Mucosa of rectum (tissue), 2 donors: ENCODE measurements around the gene NXNL1.
"Not testable (repeated sequence)": the region's sequence is repeated elsewhere in the genome, so short reads cannot be mapped to it uniquely, and the experiment has no call there.

Experiments
- H3K27ac ChIP-seq, 2 donors: one replicate each; pipeline ENCODE4 v1.7.0; 2013; ENCODE audit warnings: inconsistent platforms in 2 of 2, low read depth in 2 of 2, low read length in 2 of 2
- H3K27me3 ChIP-seq, 2 donors: one replicate each; pipeline ENCODE4 v1.7.0; 2013; ENCODE audit warnings: low read length in 2 of 2; ENCODE audit not compliant: control insufficient read depth in 2 of 2, insufficient read depth in 2 of 2
- H3K36me3 ChIP-seq, 2 donors: one replicate each; pipeline ENCODE4 v1.7.0; 2013; ENCODE audit warnings: low read length in 2 of 2; ENCODE audit not compliant: control insufficient read depth in 2 of 2, insufficient read depth in 2 of 2
- H3K4me1 ChIP-seq, 2 donors: one replicate each; pipeline ENCODE4 v1.7.0; 2013; ENCODE audit warnings: low read length in 2 of 2, mild to moderate bottlenecking in 1 of 2; ENCODE audit not compliant: control insufficient read depth in 2 of 2, insufficient read depth in 2 of 2
- H3K4me3 ChIP-seq, 2 donors: one replicate each; pipeline ENCODE4 v1.7.0; 2013; ENCODE audit warnings: low read length in 2 of 2
- H3K9ac ChIP-seq, 2 donors: one replicate each; pipeline ENCODE4 v1.7.0; 2013; ENCODE audit warnings: low read length in 2 of 2, low read depth in 1 of 2, mild to moderate bottlenecking in 1 of 2
- H3K9me3 ChIP-seq, 2 donors: one replicate each; pipeline ENCODE4 v1.7.0; 2013; ENCODE audit warnings: low read length in 2 of 2; ENCODE audit not compliant: control insufficient read depth in 2 of 2
- donor health status: healthy.
- donor health status: Normal muscosa, but diverticular disease.

Gene NXNL1

GRCh38 chr19:17460372-17461230 is at the start of gene NXNL1:
Gene NXNL1, minus strand, starts transcription at chr19:17460926. Its CDS starts 57 bp downstream, at chr19:17460869.
- H3K4me3 ChIP-seq = no peak within 1 kb of the TSS
- H3K27me3 ChIP-seq = peaks cover 6 to 12% of the 10 kb centered on the region in 2 donors
- H3K9ac ChIP-seq = no peak within 1 kb of the TSS
- no peaks in the 10 kb centered on the region for H3K4me1 ChIP-seq
- no peak within 1 kb of the TSS for H3K27ac ChIP-seq
- H3K36me3 ChIP-seq = no peaks in the 10 kb centered on the region
- H3K9me3 ChIP-seq = no peaks in the 10 kb centered on the region

GRCh38 chr19:17508558-17508933 is 47.8 kb upstream of the NXNL1 start:
- not testable (repeated sequence) for H3K36me3 ChIP-seq, H3K9me3 ChIP-seq, H3K27ac ChIP-seq, H3K9ac ChIP-seq, H3K27me3 ChIP-seq, H3K4me3 ChIP-seq
- H3K4me1 ChIP-seq = peaks cover 13 to 19% of the 10 kb centered on the region in 2 donors

DNA sequence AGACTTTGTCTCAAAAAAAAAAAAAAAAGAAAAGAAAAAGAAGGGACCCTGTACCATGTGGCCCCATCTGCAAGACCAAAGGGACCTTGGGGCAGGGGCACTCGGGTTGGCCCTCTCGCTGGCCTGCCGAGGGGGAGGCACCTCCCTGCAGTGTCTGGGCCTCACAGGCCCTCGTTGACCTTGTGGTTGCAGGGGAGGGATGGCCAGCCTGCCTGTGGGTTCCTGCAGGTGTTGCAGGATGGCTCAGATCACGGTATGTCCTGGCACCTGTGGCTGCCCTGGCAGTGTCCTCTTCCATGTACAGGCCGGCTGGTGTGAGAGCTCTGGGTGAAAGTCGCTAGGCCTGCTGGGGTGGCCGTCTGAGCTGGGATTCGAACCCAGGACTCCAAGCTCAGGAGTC is 46.0 kb upstream of the NXNL1 start:
- Histone ChIP-seq H3K9me3 (no peaks in the 10 kb centered on the region), H3K36me3 (peaks cover 4% of the 10 kb centered on the region in 2 donors), H3K4me3 (no peak overlapping the region), H3K9ac (no peak overlapping the region), H3K4me1 (peaks cover 8 to 9% of the 10 kb centered on the region in 2 donors), H3K27me3 (no peaks in the 10 kb centered on the region), H3K27ac (no peak overlapping the region)

GRCh38 chr19:17505223-17505622 is 44.5 kb upstream of the NXNL1 start:
- Histone ChIP-seq H3K9me3 (no peaks in the 10 kb centered on the region), H3K27me3 (no peaks in the 10 kb centered on the region), H3K4me3 (no peak overlapping the region), H3K36me3 (peaks cover 4 to 8% of the 10 kb centered on the region in 2 donors), H3K27ac (no peak overlapping the region), H3K9ac (no peak overlapping the region), H3K4me1 (peaks cover 2 to 3% of the 10 kb centered on the region in 2 donors)

GRCh38 chr19:17504456-17504855 is 43.7 kb upstream of the NXNL1 start:
- H3K4me1 ChIP-seq = peaks cover 0 to 7% of the 10 kb centered on the region in 2 donors
- H3K36me3 ChIP-seq = peaks cover 4 to 8% of the 10 kb centered on the region in 2 donors
- H3K9ac ChIP-seq = no peak overlapping the region
- H3K4me3 ChIP-seq = no peak overlapping the region
- H3K9me3 ChIP-seq = no peaks in the 10 kb centered on the region
- H3K27ac ChIP-seq = no peak overlapping the region
- H3K27me3 ChIP-seq = no peaks in the 10 kb centered on the region

DNA sequence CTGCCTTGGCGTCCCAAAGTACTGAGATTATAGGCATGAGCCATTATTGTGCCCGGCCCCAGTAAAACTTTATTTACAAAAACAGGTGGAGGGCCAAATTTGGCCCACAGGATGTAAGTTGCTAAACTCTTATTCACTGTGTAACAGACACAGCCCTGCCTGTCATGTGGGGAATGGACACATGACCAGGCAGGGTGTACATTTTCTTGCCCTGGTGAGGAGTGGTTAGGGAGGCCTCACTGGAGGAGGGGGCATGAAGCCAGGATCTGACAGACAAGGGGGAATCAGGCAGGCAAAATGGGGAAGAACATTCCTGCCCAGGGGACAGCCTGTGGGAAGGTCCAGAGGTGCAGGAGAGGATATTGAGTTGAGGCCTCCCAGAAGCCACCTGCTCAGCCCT is 43.3 kb upstream of the NXNL1 start:
- Histone ChIP-seq H3K27ac (no peak overlapping the region), H3K27me3 (no peaks in the 10 kb centered on the region), H3K36me3 (peaks cover 4 to 8% of the 10 kb centered on the region in 2 donors), H3K4me3 (no peak overlapping the region), H3K9ac (no peak overlapping the region), H3K4me1 (peaks cover 0 to 7% of the 10 kb centered on the region in 2 donors), H3K9me3 (no peaks in the 10 kb centered on the region)

DNA sequence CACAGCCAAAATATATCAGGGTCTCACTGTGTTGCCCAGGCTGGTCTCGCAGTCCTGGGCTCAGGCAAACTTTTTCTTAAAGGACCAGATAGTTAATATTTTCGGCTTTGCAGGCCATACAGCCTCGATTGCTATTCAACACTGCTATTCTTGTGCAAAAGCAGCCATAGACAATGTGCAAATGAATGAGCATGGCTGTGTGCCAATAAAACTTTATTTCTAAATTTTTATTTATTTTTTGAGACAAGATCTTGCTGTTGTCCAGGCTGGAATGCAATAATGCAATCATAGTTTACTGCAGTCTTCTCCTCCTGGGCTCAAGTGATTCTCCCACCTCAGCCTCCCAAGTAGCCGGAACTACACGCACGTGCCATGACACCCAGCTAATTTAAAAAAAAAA is 42.5 kb upstream of the NXNL1 start:
- Histone ChIP-seq H3K9me3 (no peaks in the 10 kb centered on the region), H3K4me3 (no peak overlapping the region), H3K36me3 (peaks cover 4 to 8% of the 10 kb centered on the region in 2 donors), H3K9ac (no peak overlapping the region), H3K4me1 (peaks cover 0 to 7% of the 10 kb centered on the region in 2 donors), H3K27me3 (no peaks in the 10 kb centered on the region), H3K27ac (no peak overlapping the region)

- no peaks in the 10 kb centered on the region for H3K27me3 ChIP-seq
- peaks cover under 1 to 8% of the 10 kb centered on the region in 2 donors for H3K36me3 ChIP-seq
- no peak overlapping the region for H3K27ac ChIP-seq
- no peak overlapping the region for H3K9ac ChIP-seq
- no peaks in the 10 kb centered on the region for H3K9me3 ChIP-seq
- H3K4me1 ChIP-seq = peaks cover 7 to 10% of the 10 kb centered on the region in 2 donors
- H3K4me3 ChIP-seq = no peak overlapping the region
These were observed 39.9 kb upstream of the NXNL1 start for GRCh38 chr19:17500447-17501198.

DNA sequence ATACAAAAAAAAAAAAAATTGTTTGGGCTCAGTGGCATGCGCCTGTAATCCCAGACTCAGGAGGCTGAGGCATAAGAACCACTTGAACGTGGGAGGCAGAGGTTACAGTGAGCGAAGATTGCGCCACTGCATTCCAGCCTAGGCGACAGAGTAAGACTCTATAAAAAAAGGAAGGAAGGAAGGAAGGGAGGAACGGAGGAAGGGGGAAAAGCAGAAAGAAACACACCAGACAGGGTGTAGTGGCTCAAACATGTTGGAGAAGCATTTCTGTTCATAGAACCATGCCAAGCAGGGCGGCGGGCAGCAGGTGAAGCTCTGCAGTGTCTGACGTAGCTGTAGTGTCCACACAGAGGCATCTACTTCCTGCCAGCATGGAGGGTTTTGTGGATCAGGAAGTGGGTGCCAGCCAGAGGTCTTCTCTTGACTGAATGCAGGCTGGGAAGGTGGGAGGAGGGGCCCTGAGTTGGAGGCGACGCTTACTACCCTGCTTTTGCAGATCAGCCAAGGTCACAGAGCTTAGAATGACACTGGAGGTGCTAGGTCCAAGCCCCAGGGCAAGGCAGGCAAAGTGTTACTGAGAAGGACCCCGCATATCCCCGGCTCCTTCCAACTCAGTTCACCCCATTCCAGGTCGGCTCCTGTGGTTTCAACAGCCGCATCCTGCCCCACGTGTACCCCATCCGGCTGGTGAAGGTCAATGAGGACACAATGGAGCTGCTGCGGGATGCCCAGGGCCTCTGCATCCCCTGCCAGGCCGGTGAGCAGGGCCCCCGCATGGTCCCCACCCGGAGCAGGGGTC is 39.1 kb upstream of the NXNL1 start:
- peaks cover 0 to 5% of the 10 kb centered on the region in 2 donors for H3K36me3 ChIP-seq
- H3K4me3 ChIP-seq = no peak overlapping the region
- H3K27me3 ChIP-seq = no peaks in the 10 kb centered on the region
- H3K4me1 ChIP-seq = peaks cover 7 to 10% of the 10 kb centered on the region in 2 donors
- no peak overlapping the region for H3K9ac ChIP-seq
- H3K27ac ChIP-seq = no peak overlapping the region
- no peaks in the 10 kb centered on the region for H3K9me3 ChIP-seq
